ENCODE measurements around the gene PRR18. TPM values are rescaled to one million over a fixed set of nuclear protein-coding genes. Genes with fewer than 3 reads are reported as not detected.

The PRR18 gene
- total and polyA plus RNA-seq, 9 of the 15 experiments (the other 6 are each of a cell fraction or from before 2014, with no cell fraction given) = not detected

- TF ChIP-seq ZNF655 (CRISPR knock-in tag; IDR thresholded peaks at IDR 0.05) (no peak), ATF1 (CRISPR knock-in tag; IDR thresholded peaks at IDR 0.05) (no peak), ATF1 (tag; IDR thresholded peaks at IDR 0.05) (no peak), XRCC5 (IDR thresholded peaks at IDR 0.05; ENCODE audit: low read depth, low read length) (peak; percentile 61; the same call in 1 of the 2 replicates), RREB1 (CRISPR knock-in tag; IDR thresholded peaks at IDR 0.05) (no peak), TOE1 (IDR thresholded peaks at IDR 0.05; ENCODE audit: borderline replicate concordance) (no peak), TOE1 (CRISPR knock-in tag; IDR thresholded peaks at IDR 0.05; ENCODE audit: borderline replicate concordance, low read depth) (no peak), NR3C1 (CRISPR knock-in tag; IDR thresholded peaks at IDR 0.05) (no peak), ZNF224 (CRISPR knock-in tag; IDR thresholded peaks at IDR 0.05) (no peak), PATZ1 (CRISPR knock-in tag; IDR thresholded peaks at IDR 0.05; ENCODE audit: borderline replicate concordance) (no peak), ZFP36 (IDR thresholded peaks at IDR 0.05; ENCODE audit: low read depth, low read length, partially characterized antibody) (peak; percentile 10), ZKSCAN8 (CRISPR knock-in tag; IDR thresholded peaks at IDR 0.05) (no peak), NCOA6 (IDR thresholded peaks at IDR 0.05) (no peak), ATF3 (IDR thresholded peaks at IDR 0.05) (no peak), ATF3 (CRISPR knock-in tag; conservative IDR thresholded peaks at IDR 0.05) (no peak), CTBP1 (IDR thresholded peaks at IDR 0.05; ENCODE audit: borderline replicate concordance) (no peak), ELF1 (tag; IDR thresholded peaks at IDR 0.05) (no peak)
- TF ChIP-seq, protein P1, sequence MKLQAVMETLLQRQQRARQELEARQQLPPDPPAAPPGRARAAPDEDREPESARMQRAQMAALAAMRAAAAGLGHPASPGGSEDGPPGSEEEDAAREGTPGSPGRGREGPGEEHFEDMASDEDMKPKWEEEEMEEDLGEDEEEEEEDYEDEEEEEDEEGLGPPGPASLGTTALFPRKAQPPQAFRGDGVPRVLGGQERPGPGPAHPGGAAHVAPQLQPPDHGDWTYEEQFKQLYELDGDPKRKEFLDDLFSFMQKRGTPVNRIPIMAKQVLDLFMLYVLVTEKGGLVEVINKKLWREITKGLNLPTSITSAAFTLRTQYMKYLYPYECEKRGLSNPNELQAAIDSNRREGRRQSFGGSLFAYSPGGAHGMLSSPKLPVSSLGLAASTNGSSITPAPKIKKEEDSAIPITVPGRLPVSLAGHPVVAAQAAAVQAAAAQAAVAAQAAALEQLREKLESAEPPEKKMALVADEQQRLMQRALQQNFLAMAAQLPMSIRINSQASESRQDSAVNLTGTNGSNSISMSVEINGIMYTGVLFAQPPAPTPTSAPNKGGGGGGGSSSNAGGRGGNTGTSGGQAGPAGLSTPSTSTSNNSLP (IDR thresholded peaks at IDR 0.05; ENCODE audit: borderline replicate concordance, low read depth, low read length) = no peak
Observed at GRCh38 chr6:166275714-166276166, 32.5 kb downstream of the PRR18 start (continued).

Data from K562 (cell line).